T-helper 1 cell treated with Interleukin-12 subunit alpha and Interleukin-12 subunit beta and Interleukin-4 antibody, amounts not matched to agents 30 ng/mL and 1 ng/mL, for 36 hours (primary cell): ENCODE results near the gene FABP6. TPM values are rescaled to one million over a fixed set of nuclear protein-coding genes. Genes with fewer than 3 reads are reported as not detected.
"Not testable (repeated sequence)": the region's sequence is repeated elsewhere in the genome, so short reads cannot be mapped to it uniquely, and the experiment has no call there.

Experiments
- intact Hi-C: fragments of 100-400 bp; cut with micrococcal nuclease; formaldehyde crosslinking; loops from one replicate; pipeline ENCODE4 v1.15.1; 2024
- total RNA-seq: library from RNA; stranded (reverse); gene quantifications from 2 replicates; pipeline ENCODE4 v1.2.3, GENCODE V29; 2022

Gene FABP6
- total RNA-seq, result not detected in 2 replicates

DNA sequence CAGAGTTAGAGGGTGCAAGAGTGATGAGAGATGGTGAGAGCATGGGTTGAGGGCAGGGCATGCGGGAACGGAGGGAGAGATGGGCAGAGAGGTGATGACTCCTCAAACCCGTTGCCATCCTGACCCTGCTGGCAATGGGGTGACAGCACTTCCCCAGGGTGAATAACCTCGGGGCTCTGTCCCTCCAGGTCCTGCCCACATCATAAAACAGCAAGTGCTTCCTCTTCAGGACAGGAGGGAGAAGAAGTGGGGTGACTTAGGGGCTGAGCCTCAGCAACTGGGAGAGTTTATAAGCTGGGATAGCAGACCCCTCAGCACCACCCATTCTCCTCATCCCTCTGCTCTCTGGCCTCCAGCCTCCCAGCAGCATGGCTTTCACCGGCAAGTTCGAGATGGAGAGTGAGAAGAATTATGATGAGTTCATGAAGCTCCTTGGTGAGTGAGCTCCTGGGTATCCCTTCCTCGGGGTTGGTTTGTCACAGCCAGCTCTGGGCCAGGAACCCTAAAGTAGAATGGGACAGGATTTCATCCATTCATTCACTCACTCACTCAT is at the start of gene FABP6:
TSS of gene FABP6 (plus strand) at position 317 of the 553 bp plus-strand sequence. CDS start at position 369, 52 bp downstream.
- intact Hi-C loops, result no loop called here

- intact Hi-C loops, result no loop called here
These were observed 48.4 kb upstream of the FABP6 start for GRCh38 chr5:160180931-160181330.

DNA sequence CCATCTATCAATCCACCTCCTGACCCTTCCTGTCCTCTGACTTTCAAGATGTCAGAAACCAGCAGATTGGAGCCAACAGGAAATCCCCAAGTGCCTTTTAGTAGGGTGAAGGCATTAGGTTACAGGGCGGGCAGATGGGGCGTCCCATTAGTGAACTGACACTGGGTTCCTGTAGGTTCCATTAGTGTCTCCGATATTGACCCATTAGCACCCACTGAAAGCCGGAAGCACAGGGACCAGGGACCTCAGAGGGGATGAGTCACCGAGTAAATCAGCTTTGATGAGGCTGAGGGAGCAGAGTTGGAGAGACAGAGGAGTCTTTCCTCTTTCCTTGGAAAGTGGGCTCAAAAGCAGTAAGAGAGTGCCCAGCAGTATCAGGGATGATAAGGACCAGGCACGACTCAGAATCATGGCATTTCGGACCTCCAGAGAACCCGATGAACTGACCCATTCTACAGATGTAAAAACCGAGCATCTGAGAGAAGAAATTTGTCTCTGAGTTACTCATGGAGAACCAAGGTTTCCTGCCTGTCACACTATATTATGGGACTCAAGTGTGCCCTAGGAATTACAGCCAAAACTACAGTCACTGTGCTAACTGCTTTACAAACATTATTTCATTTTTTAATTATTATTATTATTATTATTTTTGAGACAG is 47.2 kb upstream of the FABP6 start:
- intact Hi-C loops, result no loop called here

DNA sequence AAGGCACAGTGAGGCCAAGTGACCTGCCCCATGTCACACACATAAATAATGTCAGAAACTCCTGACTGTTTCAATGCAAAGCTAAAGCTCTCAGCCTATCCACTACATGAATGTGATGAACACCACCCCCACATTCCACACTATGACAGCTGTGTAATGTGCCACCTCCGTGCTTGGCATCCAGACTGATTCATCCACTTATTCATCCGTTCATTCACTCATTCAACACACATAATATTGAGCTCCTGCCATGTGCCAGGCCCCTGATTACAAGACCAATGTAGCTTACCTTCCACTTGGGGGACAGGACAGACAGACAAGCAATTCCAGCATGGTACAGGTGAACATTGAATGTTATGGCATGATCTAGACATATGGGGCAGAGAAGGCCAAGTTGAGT is 46.2 kb upstream of the FABP6 start:
- intact Hi-C loops, result no loop called here

GRCh38 chr5:160185626-160186360 is 43.5 kb upstream of the FABP6 start:
- intact Hi-C loops, result no loop called here

DNA sequence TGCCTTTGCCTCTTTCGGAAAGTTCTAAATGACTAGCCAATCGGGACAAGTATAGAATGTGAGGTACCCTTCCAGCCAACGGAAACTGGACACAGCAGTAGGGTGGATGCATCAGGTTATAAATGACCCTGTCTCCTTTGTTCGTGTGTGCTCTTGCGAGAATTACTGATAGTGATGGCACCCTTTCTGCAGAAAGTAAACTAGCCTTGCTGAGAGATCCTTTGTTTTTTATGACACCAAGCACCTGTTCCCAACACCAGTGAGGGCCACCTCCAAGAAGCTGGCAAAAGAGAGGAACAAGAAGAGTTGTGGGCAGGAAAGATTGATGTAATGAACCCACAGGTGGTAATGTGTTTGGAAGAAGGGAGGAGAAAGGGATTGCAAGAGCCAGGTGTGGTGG is 42.8 kb upstream of the FABP6 start:
- intact Hi-C loops, result no loop called here

DNA sequence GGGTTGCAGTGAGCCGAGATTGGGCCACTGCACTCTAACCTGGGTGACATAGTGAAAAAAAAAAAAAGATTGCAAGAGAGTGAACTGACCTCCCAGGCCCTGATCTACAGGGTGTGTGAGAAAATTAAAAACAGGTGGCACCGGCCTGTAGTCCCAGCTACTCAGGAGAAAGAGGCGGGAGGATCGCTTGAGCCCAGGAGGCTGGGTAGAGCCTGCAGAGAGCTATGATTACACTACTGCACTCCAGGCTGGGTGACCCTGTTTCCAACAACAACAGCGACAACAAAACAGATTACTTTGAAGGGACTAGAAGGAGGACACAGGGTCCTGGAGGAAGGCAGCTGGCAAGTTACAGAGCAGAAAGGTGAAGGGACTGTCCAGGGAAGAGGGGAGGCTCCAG is 42.2 kb upstream of the FABP6 start:
- intact Hi-C loops, result no loop called here

GRCh38 chr5:160188141-160189015 is 40.9 kb upstream of the FABP6 start:
- intact Hi-C loops, result no loop called here

DNA sequence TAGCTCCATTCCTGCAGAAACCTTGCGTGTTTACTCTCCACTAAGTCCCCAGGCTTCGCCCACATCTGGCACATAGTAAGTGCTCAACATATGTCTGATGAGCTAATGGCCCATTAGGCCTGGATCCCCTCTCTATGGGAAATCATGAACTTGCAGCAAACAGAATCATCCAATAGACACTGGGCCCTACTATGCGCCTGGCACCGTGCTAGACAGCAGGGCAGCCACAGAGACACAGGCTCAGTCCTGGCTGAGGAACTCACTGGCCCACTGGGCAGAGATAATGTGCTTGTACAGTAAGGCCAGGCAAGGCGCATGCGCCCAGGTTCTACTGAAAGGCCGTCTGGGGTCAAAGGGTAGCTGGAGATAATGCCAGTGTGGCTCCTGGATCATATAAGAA is 36.9 kb upstream of the FABP6 start:
- intact Hi-C loops, result no loop called here

DNA sequence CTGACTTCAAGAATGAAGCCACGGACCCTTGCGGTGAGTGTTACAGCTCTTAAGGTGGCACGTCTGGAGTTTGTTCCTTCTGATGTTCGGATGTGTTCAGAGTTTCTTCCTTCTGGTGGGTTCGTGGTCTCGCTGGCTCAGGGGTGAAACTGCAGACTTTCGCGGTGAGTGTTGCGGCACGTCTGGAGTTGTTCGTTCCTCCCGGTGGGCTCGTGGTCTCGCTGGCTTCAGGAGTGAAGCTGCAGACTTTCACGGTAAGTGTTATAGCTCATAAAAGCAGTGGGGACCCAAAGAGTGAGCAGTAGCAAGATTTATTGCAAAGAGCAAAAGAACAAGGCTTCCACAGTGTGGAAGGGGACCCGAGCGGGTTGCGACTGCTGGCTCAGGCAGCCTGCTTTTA is 36.2 kb upstream of the FABP6 start:
- intact Hi-C loops, result not testable (repeated sequence)

DNA sequence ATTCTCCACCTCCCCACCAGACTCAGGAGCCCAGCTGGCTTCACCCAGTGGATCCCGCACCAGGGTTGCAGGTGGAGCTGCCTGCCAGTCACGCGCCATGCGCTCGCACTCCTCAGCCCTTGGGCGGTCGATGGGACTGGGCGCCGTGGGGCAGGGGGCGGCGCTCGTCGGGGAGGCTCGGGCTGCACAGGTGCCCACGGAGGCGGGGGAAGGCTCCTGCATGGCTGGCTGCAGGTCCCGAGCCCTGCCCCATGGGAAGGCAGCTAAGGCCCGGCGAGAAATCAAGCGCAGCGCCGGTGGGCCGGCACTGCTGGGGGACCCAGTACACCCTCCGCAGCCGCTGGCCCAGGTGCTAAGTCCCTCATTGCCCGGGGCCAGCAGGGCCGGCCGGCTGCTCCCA is 35.5 kb upstream of the FABP6 start:
- intact Hi-C loops, result not testable (repeated sequence)

DNA sequence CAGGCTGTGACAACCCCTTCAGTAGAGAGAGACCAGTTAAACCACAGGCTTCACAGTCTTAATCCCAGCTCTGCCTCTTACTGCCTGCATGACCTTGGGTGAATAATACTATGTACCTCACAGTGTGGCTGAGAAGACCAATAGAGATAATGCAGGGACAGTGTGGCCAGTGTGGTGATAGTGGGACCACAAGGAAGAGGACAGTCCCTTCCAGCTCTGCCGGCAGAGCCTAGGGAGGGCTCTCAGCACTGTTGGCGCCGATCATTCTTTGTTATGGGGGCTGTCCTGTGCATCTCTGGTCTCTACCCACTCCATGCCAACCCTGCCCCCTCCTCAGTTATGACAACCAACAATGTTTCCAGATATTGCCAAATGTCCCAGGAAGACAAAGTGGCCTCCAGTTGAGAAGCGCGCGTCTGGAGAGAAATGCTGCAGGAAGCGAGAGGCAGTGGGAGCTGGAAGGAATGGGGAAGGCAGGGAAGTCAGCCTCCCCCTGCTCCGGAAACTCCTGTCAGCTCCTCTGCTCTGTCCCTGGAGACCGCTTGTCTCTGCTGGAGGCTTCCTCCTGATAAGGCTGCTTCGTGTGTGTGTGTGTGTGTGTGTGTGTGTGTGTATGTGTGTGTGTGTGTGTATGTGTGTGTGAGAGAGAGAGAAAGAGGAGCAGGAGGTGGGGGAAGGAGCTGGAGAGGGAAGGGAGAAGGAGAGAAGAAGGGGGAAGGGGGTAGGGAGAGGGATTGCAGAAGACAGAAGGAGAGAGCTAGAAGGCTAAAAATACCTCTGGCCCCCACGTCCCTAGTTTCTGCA is 31.8 kb upstream of the FABP6 start:
- intact Hi-C loops, result no loop called here

GRCh38 chr5:160198146-160198545 is 31.2 kb upstream of the FABP6 start:
- intact Hi-C loops, result no loop called here

- intact Hi-C loops, result loop anchor here (1.0 kb wide), 4 partner anchors 146 to 192 kb away; partner anchors contain the start of gene TTC1
These were observed 30.4 kb upstream of the FABP6 start for GRCh38 chr5:160198841-160199409.

GRCh38 chr5:160199410-160199911 is 29.8 kb upstream of the FABP6 start:
- intact Hi-C loops, result loop anchor here (1.0 kb wide), 4 partner anchors 146 to 192 kb away; partner anchors contain the start of gene TTC1

DNA sequence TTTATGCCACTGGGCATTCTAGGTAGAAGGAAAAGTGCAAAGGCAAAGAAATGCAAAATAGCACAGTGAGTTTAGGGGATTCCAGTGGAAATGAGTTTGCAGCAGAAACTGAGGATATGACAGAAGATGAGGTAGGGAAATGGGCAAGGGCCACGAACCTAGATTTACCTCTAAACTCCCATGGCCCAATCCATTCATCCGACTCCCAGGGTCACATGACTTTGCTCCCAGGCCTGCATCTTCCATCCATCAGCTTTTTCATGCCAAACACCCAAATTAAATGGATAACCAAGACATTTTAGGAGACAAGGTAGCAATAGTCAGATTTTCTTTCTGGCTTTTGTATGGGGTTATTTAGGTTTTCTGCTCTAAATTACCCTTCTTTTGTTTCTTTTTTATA is 22.2 kb upstream of the FABP6 start:
- intact Hi-C loops, result no loop called here

GRCh38 chr5:160209917-160210316 is 19.4 kb upstream of the FABP6 start:
- intact Hi-C loops, result no loop called here

DNA sequence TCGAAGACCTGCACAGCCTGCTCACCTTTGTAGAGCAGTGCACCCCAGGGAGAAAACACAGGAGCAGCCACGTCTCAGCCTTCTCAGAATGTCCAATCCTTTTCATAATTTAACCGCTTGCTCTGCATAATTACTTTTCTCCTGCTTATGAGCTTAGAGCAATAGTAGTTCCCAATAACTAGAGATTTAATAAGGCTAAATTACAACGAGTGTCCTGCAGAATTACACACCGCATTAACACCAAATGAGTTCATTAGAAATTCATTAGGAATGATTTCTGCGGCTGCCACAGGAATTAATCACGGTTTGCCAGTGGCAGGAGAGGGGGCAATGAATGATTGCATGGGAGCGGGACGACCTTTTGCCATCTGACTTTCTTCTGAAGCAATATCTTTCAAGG is 18.7 kb upstream of the FABP6 start:
- intact Hi-C loops, result no loop called here

DNA sequence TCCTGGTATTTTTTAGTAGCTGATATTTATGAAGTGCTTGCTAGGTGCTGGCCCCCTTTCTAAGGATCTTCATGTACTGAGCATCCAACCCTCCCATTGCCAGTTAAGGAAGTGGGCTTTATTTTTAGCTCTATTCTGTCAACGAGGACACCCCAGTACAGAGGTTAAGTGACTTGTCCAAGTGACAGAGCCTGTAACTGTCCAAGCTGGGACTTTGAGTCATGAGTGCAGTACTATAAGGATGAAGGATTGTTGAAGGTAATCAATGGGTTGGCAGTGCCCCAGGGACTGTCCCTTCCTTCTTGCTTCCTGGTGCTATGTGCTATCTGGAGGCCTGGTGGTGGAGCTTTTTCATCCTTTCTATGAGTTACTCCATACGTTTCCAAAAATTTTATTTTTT is 18.0 kb upstream of the FABP6 start:
- intact Hi-C loops, result no loop called here

GRCh38 chr5:160213537-160213936 is 15.8 kb upstream of the FABP6 start:
- intact Hi-C loops, result no loop called here
